Tibial nerve (tissue), 4 donors: ENCODE data around the gene POLL.

Experiments
- EP300 ChIP-seq, 2 donors: sonication (generic); formaldehyde crosslinking; IDR thresholded peaks; one replicate each; pipeline ENCODE4 v1.6.1; 2017; ENCODE audit warnings: antibody characterized with exemption in 2 of 2, mild to moderate bottlenecking in 1 of 2
- POLR2A ChIP-seq, 2 donors: fragments of 450-650 bp; IDR thresholded peaks; one replicate each; pipeline ENCODE4 v1.6.1; 2017; ENCODE audit warnings: antibody characterized with exemption in 2 of 2, mild to moderate bottlenecking in 2 of 2, moderate library complexity in 2 of 2
- TF ChIP-seq, protein P1 (sequence below), 5 experiments: fragments of 200-600 bp in 3 of 5; fragments of 450-650 bp in 2 of 5; sonication (generic) in 3 of 5; IDR thresholded peaks; one replicate each; pipeline ENCODE4 v1.5.1; 2016 to 2019; ENCODE audit warnings: antibody characterized with exemption in 5 of 5, mild to moderate bottlenecking in 3 of 5, moderate library complexity in 2 of 5

DNA sequence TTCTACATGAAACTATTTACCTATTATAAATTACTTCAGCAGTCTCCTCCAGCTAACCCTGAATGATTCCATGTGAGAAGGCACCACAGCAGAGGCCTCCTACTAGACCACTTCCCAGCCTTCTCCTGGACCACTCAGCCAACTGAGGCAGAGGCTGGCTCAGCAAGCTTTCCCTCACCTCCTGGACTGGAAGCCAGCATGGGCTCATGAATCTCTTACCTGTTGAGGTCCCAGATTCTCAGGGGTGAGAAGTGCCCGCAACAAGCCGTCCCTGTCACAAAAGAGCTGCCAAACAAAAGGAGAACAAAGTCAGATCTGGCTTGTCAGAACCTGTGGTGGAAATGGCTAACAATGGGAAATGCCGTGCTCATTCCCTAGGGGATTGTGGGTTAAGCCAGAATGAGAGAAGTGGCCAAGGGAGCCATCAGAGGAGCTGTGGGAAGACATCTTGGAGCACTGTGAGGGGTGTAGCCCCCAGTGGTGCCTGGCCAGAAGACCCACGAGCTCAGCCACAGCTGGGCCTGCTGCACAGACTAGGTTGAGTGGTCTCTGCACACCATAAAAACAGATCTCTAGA is 36.6 kb upstream of the POLL start:
- TF ChIP-seq, protein P1, sequence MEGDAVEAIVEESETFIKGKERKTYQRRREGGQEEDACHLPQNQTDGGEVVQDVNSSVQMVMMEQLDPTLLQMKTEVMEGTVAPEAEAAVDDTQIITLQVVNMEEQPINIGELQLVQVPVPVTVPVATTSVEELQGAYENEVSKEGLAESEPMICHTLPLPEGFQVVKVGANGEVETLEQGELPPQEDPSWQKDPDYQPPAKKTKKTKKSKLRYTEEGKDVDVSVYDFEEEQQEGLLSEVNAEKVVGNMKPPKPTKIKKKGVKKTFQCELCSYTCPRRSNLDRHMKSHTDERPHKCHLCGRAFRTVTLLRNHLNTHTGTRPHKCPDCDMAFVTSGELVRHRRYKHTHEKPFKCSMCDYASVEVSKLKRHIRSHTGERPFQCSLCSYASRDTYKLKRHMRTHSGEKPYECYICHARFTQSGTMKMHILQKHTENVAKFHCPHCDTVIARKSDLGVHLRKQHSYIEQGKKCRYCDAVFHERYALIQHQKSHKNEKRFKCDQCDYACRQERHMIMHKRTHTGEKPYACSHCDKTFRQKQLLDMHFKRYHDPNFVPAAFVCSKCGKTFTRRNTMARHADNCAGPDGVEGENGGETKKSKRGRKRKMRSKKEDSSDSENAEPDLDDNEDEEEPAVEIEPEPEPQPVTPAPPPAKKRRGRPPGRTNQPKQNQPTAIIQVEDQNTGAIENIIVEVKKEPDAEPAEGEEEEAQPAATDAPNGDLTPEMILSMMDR (IDR thresholded peaks at IDR 0.05) = no peak
- no peak for TF ChIP-seq EP300 (IDR thresholded peaks at IDR 0.05)
- no peak for TF ChIP-seq POLR2A (IDR thresholded peaks at IDR 0.05)
